ENCODE data around the gene STK32C. TPM values are rescaled to one million over a fixed set of nuclear protein-coding genes. Genes with fewer than 3 reads are reported as not detected.

STK32C gene
- total and polyA plus RNA-seq, 7 donors, result 4.3 to 12.8 (median 8.4) TPM

DNA sequence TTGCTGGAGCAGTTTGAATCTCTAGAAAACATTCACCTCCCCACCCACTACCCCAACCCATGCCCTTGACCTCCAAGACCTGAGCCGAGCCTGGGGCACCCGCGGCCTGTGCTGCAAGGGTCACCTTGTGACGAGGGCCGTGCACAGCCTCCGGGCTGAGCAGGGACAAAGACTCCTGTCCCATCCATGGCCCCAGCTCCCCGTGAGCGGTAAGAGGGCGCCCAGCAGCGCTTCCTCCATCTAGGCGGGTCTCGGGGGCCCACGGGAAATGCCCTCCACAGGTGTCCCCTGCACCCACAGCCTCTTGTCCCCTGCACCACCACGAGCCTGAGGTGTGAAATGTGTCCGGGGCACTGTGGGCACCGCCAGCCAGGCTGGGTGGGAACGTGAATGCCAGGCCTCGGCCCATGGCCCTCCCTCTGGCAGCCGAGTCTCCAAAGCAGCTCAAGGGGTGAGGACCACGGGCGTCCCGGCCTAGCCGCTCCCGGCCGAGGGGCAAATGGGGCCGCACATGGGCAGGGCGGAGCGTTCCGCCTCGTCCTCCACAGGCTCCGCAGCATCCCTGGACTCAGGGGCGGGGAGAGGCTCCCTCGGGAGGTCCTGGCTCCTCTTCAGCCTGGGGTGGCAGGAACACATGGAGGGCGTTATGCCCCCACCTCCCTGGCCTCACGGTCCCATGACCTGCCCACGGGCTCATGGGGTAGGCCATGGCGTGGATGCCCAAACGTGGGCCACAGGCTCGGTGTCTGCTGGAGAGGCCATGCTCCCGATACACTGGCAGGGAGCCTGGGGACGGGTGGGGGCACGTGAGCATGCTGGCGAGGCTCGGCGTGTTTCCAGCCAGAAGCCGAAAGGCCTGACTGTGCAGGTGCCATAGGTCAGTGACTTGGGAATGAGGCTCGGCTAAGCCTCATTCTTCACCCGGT, 100.0 kb downstream of the STK32C start:
- Histone ChIP-seq H3K27me3 (no peaks in the 10 kb centered on the region), H3K4me3 (no peak overlapping the region), H3K4me1 (no peaks in the 10 kb centered on the region), H3K9me3 (peaks cover 0 to under 1% (median 0%) of the 10 kb centered on the region in 4 donors), H3K27ac (no peak overlapping the region), H3K36me3 (no peaks in the 10 kb centered on the region)
- WGBS, 2 donors, result 90 to 92% methylated on average over 48 of the region's 48 CpGs
- intact Hi-C loops (cut with DNase I), result no loop called here
- TF ChIP-seq, protein P1, sequence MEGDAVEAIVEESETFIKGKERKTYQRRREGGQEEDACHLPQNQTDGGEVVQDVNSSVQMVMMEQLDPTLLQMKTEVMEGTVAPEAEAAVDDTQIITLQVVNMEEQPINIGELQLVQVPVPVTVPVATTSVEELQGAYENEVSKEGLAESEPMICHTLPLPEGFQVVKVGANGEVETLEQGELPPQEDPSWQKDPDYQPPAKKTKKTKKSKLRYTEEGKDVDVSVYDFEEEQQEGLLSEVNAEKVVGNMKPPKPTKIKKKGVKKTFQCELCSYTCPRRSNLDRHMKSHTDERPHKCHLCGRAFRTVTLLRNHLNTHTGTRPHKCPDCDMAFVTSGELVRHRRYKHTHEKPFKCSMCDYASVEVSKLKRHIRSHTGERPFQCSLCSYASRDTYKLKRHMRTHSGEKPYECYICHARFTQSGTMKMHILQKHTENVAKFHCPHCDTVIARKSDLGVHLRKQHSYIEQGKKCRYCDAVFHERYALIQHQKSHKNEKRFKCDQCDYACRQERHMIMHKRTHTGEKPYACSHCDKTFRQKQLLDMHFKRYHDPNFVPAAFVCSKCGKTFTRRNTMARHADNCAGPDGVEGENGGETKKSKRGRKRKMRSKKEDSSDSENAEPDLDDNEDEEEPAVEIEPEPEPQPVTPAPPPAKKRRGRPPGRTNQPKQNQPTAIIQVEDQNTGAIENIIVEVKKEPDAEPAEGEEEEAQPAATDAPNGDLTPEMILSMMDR (IDR thresholded peaks at IDR 0.05), result no peak
- TF ChIP-seq POLR2A (IDR thresholded peaks at IDR 0.05) (no peak), EP300 (IDR thresholded peaks at IDR 0.05) (no peak), POLR2AphosphoS5 (IDR thresholded peaks at IDR 0.05) (no peak)
- no peak for DNase-seq

DNA sequence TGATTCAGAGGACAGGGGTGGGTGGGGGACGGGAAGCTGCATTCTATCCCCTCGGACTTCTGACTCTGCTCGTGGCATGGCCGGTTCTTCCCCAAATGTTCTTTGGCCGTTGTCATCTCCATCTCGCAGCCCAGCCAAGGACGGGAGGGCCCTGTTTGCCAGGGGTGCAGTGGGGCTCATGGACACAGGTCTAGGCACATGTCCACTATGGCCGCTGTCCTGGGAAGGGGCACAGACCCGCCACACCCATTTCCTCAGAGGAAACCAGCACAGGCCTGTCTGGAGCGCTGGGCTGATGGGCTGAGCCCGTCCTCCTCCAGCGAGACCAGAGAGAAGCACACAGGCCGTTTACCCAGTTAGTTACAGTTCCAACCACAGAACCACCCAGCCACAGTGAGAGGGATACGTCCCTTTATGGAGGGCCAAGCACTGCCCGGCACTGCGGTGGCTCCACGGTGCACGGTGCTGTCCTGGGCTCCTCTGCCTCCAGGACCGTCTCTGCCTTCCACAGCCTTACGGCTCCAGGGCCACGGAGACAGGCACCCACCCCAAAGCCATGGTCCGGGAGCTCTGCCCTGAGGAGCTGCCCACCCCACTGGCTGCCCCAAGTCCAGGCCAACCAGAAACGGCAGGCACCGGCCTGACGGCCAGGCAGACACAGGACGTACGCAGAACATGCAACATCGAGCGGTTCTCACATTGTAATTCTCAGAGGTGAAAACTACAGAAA, 100.8 kb downstream of the STK32C start:
- 92 to 93% methylated on average over 29 of the region's 29 CpGs for WGBS, 2 donors
- Histone ChIP-seq H3K9me3 (no peaks in the 10 kb centered on the region), H3K4me1 (no peaks in the 10 kb centered on the region), H3K27me3 (no peaks in the 10 kb centered on the region), H3K4me3 (no peak overlapping the region), H3K27ac (no peak overlapping the region), H3K36me3 (no peaks in the 10 kb centered on the region)
- DNase-seq, result no peak
- TF ChIP-seq, protein P1 (IDR thresholded peaks at IDR 0.05), result no peak
- no peak for TF ChIP-seq POLR2AphosphoS5 (IDR thresholded peaks at IDR 0.05)
- TF ChIP-seq POLR2A (IDR thresholded peaks at IDR 0.05), result no peak
- no peak for TF ChIP-seq EP300 (IDR thresholded peaks at IDR 0.05)
- intact Hi-C loops (cut with DNase I), result no loop called here

DNA sequence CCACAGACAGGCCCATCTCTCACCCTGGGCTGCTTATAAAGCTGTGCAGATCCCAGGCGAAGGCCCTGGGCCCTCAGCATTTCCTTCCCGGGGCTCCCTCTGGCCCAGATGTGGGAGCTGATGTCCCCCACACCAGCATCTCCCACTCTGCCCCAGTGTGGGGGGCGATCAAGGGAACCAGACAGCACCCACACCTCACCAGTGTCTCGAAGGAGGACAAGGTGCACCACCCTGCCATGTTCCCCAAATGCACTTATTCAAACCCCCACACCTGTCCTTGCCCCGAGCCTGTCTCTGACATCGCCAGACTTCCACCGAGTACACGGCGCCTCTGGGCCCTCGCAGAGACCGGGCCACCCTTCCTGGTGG, 101.4 kb downstream of the STK32C start:
- WGBS, 2 donors, result 87 to 91% methylated on average over 11 of the region's 11 CpGs
- no peaks in the 10 kb centered on the region for H3K4me1 ChIP-seq
- TF ChIP-seq POLR2A (IDR thresholded peaks at IDR 0.05) (no peak), EP300 (IDR thresholded peaks at IDR 0.05) (no peak), POLR2AphosphoS5 (IDR thresholded peaks at IDR 0.05) (no peak)
- TF ChIP-seq, protein P1 (IDR thresholded peaks at IDR 0.05), result no peak
- no peaks in the 10 kb centered on the region for H3K27me3 ChIP-seq
- no peaks in the 10 kb centered on the region for H3K9me3 ChIP-seq
- DNase-seq, result no peak
- H3K36me3 ChIP-seq, result no peaks in the 10 kb centered on the region
- intact Hi-C loops (cut with DNase I), result no loop called here
- no peak overlapping the region for H3K4me3 ChIP-seq
- no peak overlapping the region for H3K27ac ChIP-seq

DNA sequence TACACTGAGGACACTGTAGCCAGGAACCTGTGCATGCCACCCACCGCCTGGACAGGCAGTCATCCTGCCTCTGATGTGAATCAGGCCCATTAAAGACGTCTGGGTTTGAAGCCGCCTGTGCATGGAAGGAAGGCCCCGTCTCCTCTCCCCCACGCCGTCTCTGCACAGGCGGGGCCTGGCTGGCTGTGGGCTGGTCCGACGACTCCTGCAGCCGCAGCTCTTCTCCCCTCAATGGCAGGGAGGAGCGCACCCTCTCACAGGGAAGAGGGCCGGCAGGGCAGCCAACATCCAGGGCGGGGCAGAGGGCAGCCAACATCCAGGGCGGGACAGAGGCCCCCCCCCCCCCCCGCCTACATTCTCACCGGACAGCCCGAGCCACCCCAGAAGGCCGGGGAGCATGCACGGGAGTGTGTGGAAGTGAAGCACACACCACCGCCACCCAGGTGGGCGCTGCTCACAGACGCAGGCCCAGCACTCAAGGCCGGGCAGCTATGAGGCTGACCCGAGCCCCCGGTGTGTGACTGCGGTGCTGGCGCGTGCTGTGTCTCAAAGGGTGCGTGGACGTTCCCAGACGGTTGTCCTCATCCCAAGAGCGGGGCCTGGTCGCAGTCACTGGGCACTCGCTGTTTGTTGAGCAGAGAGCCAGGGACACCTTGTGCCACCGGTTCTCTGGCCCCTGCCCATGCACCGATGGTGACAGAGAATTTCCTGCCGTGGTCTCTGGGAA, 101.9 kb downstream of the STK32C start:
- no peak overlapping the region for H3K27ac ChIP-seq
- 78 to 81% methylated on average over 36 to 37 of the region's 37 CpGs for WGBS, 2 donors

More for the DNA sequence above, 101.9 kb downstream of the STK32C start:
- H3K4me3 ChIP-seq, result no peak overlapping the region
- intact Hi-C loops (cut with DNase I), result no loop called here
- no peak for DNase-seq
- TF ChIP-seq POLR2AphosphoS5 (IDR thresholded peaks at IDR 0.05) (no peak), POLR2A (IDR thresholded peaks at IDR 0.05) (no peak), EP300 (IDR thresholded peaks at IDR 0.05) (no peak)
- TF ChIP-seq, protein P1 (IDR thresholded peaks at IDR 0.05), result no peak
- H3K36me3 ChIP-seq, result no peaks in the 10 kb centered on the region
- H3K4me1 ChIP-seq, result no peaks in the 10 kb centered on the region
- H3K9me3 ChIP-seq, result no peaks in the 10 kb centered on the region
- H3K27me3 ChIP-seq, result no peaks in the 10 kb centered on the region
